Activated naive CD4-positive, alpha-beta T cell treated with anti-CD3 and anti-CD28 coated beads, Interleukin-2, amount 50 U/mL, for 72 hours (primary cell): ENCODE results near the gene AURKAIP1. TPM values are rescaled to one million over a fixed set of nuclear protein-coding genes. Genes with fewer than 3 reads are reported as not detected.
"Not testable (repeated sequence)": the region's sequence is repeated elsewhere in the genome, so short reads cannot be mapped to it uniquely, and the experiment has no call there.

ENCODE experiments used
- ATAC-seq, 2 donors: fragments of 150-1000 bp; cut with Tn5 transposase; 2 replicates each; pipeline ENCODE4 v1.10.0; 2021; ENCODE audit warnings: mild to moderate bottlenecking in 2 of 2, moderate library complexity in 2 of 2
- DNase-seq, 2 donors: peaks; one replicate each; pipeline ENCODE4 v3.0.0; 2021 to 2022; ENCODE audit warnings: low spot score in 2 of 2
- H3K27ac Mint-ChIP-seq, 2 donors: one replicate each; pipeline ENCODE4 v1.8.0; 2022; ENCODE audit warnings: mild to moderate bottlenecking in 2 of 2, mixed read lengths in 2 of 2
- H3K36me3 Mint-ChIP-seq, 2 donors: one replicate each; pipeline ENCODE4 v1.8.0; 2022; ENCODE audit warnings: mixed read lengths in 2 of 2
- H3K9me3 Mint-ChIP-seq, 2 donors: one replicate each; pipeline ENCODE4 v1.8.0; 2022; ENCODE audit warnings: mixed read lengths in 2 of 2
- total RNA-seq, 2 donors: library from RNA; stranded (reverse); gene quantifications; one replicate each; pipeline ENCODE4 v1.2.3, GENCODE V29; 2022

Gene AURKAIP1
- 100 to 1,000 TPM; 115 to 122 TPM for total RNA-seq

DNA sequence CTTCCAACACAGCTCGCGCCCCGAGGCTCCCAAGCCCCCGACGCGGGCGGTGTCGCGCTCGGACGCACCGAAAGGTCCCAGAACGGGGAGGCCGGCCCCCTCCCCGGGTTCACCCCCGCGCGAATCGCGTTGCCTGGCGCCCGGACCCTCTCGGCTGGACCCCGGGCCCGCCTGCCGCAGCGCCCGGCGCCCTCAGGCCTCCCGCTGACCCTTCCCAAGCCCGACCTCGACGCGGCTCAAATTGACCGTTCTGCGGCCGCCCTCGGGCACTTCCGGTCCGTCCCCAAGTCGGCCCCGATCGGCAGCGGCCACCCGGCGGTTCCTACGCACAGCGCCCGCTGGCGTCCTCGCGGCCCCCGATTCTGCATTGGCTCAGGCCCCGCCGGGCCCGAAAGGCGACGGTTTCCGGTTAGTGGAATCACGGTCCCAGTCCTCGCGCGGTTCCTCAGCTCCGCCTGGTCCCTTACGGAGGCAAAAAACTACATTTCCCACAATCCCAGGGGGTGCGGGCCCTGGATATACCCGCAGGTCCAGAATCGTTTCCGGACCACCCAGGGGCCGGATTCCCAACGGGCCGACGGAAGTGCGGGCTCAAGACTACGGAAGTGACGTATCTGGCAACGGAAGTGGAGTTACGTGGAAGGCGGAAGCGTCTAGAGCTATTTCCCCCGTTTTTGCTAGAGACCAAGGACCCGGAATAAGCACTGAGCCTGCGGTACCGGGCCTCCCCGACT, at the start of gene AURKAIP1:
TSS of gene AURKAIP1 (minus strand) at position 279 of the 734 bp plus-strand sequence. CDS start 451 bp downstream, outside the sequence.
- DNase-seq, result peak; percentile 95 to 96
- Mint-ChIP-seq H3K36me3 (peaks cover 0 to 12% of the 10 kb centered on the region in 2 donors), H3K27ac (peak within 1 kb of the TSS; percentile 92 to 95), H3K9me3 (no peaks in the 10 kb centered on the region)
- peak; percentile 80 to 94 for ATAC-seq

DNA sequence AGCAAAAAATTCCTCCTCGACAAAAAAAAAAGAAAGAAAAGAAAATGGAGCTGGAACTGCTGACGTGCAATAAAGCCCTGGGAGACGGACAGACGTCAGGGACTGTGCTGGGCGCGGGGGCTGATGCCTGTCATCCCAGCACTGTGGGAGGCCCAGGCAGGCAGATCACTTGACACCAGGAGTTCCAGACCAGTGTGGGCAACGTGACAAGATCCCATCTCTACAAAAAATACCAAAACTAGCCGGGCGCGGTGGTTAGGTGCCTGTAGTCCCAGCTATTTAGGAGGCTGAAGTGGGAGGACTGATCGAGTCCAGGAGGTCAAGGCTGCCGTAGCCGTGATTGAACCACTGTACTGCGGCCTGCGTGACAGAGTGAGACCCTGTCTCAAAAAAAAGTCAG, 49.7 kb upstream of the AURKAIP1 start:
- DNase-seq (no peak), ATAC-seq (no peak)
- Mint-ChIP-seq H3K27ac (no peak overlapping the region), H3K9me3 (no peaks in the 10 kb centered on the region), H3K36me3 (no peaks in the 10 kb centered on the region)

DNA sequence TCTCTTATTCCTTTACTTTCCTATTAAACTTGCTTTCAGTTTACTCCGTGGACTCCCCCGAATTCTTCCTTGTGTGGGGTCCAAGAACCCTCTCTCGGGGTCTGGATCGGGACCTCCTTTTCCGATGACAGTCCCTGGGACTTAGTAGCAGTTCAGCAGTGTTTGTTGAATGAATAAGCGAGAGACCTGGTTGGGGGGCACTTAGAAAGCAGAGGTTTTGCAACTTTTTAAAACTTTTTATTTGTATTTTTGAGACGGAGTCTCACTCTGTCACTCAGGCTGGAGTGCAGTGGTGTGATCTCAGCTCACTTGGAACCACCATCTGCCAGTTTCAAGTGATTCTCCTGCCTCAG, 48.2 kb upstream of the AURKAIP1 start:
- Mint-ChIP-seq H3K27ac (no peak overlapping the region), H3K36me3 (no peaks in the 10 kb centered on the region), H3K9me3 (no peaks in the 10 kb centered on the region)
- DNase-seq (no peak), ATAC-seq (no peak)

DNA sequence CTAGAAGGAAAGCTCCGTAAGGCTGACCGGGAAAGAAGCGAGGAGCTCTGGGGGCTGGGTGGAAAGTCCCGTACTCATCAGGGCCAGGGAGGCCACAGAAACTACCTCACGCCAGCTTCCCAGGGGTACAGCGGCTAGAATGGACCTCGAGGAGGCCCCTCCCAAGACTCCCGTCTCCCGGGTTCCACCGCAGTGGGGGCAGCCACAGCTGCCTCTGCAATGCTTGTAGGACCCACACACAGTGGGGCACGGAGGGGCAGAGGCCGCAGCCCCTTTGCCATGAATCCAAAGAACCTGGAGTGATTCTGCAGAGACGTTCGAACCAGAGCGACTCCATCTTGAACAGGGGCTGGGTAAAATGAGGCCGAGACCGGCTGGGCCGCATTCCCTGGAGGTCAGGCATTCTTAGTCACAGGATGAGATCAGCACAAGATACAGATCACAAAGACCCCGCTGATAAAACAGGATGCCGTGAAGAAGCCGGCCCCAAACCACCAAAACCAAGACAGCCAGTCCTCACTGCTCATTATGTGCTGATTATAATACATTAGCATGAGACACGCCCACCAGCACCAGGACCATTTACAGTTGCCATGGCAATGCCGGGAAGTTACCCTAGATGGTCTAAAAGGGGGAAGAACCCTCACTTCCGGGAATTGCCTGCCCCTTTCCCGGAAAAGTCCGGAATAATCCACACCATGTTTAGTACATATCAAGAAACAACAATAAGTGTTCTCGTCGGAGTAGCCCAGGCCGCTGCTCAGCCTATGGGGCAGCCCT, 47.6 kb upstream of the AURKAIP1 start:
- no peaks in the 10 kb centered on the region for H3K36me3 Mint-ChIP-seq

DNA sequence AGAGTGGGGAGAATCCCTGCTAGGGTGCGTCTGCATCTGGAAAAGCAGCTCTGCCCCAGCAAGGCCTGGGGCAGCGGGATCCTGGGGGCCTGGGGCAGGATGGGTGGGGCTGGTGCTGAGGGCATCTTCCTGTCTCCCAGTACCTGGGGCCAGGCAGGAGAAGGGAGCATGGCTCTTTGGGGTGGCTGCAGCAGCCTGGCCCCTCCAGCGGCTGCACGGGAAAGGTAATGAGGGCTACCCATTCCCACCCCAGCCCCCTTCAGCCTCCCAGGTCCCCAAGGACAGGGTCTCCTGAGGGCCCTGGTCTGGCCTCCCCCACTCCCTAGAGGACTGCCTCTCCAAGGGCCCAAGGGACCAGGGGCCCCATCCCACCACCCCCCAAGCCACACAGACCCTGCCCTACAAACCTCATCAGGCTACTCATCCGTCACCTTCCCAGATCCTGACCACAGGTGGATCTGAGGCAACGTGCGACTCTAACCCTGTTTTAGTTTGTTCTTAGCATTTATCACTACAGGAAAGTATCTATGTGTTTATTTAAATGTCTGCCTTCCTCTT, 47.0 kb upstream of the AURKAIP1 start:
- Mint-ChIP-seq H3K9me3 (no peaks in the 10 kb centered on the region), H3K36me3 (no peaks in the 10 kb centered on the region), H3K27ac (no peak overlapping the region)
- DNase-seq, result no peak
- ATAC-seq, result no peak

More for the DNA sequence above, 47.6 kb upstream of the AURKAIP1 start:
- Mint-ChIP-seq H3K27ac (no peak overlapping the region), H3K9me3 (no peaks in the 10 kb centered on the region)
- DNase-seq (no peak), ATAC-seq (peak in 1 of 2 donors; percentile 37)

DNA sequence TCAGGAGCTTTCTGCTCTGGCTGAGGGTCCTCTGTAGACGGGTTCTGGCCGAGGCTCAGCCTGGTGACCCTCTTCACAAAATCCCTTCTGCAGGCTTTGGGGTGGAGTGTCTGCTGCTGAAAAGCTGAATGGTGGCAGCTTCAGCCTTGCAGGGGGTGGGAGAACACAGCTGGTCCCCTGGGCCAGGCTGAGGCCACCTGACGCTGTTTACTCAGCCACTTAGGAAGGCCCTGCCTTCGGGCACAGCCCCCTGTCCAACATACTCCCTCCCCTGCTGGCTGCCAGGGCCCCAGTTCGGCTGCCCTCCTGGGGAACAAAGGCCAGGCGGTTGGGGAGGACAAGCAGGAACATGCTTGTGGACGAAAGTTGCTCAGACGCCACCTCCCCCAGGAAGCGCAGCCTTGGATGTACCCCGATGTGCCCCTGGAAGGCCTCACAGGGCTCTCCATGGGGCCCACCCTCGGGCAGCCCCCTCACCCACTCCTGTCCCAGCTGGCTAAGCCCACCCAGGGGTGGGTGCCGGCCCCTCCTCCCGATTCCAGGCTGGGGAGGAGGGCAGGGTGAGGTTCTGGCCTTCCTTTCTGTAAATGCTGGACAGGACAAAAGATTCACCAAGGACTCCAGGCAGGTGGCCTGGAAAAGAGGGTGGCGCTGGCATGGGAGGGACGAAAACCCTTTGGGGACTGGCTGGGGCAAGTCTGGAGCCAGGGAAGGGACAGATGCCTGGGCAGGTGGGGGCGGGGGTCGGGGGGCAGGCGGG, 46.3 kb upstream of the AURKAIP1 start, which contains the start of gene ANKRD65:
TSS of gene ANKRD65 (minus strand) at position 130 of the 760 bp plus-strand sequence. CDS start 271 bp downstream, outside the sequence.
- ATAC-seq (no peak), DNase-seq (no peak)
- no peaks in the 10 kb centered on the region for H3K9me3 Mint-ChIP-seq
- H3K27ac Mint-ChIP-seq, result no peak within 1 kb of the TSS
- no peaks in the 10 kb centered on the region for H3K36me3 Mint-ChIP-seq

DNA sequence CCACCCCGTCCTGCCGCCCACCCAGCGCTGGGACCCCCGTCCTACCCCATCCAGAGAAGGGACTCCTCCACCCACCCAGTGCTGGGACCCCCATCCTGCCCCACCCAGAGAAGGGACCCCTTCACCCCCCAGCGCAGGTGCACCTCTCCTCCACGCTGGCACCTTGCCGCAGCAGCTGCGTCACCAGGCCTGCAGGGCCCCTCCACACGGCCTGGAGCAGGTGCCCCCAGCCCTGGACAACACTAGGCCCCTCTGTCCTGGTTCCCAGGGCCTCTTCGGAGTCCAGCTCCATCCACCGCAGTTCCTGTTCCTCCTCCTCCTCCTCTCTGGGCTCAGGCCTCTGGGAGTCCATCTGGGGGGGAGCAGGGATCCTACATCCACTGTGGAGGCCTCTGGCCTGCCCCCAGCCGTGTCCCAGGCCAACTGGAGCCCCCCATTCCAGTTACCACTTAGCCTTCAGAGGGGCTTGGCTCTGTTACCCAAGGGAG, 45.7 kb upstream of the AURKAIP1 start:
- no peaks in the 10 kb centered on the region for H3K9me3 Mint-ChIP-seq
- ATAC-seq, result no peak
- no peak overlapping the region for H3K27ac Mint-ChIP-seq

DNA sequence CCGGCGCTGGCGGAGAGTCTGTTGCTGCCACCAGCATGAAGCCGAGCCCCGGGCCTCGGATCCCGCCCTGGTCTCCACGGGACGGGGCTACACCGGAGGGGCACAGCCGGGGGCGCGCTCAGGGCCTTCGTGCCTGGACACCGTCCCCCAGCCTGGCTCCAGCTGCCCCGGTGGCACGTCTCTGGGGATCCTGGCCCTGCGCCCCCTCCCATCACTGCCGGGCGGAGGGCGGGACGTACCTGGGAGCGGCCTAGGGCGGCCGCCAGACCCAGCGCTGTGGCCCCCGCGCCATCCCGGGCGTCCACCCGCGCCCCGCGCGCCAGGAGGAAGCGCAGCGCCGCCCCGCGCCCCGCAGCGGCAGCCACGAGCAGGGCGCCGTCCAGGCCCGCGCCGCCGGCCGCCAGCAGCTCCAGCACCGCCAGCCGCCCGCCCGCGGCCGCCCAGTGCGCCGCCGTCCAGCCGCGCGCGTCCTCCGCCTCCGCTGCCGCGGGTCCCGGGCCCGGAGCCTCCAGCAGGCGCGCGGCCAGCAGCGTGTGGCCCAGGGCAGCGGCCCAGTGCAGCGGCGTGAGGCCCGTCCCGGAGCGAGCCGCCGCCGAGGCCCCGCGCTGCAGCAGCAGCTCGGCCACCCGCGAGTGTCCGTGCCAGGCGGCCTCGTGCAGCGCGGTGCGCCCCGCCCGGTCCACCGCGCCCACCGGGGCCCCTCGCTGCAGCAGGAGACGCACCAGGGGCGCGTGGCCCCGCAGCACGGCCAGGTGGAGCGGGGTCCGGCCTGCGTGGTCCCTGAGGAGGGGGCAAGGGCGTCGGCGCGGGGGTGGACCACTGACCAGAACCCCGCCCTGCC, 45.0 kb upstream of the AURKAIP1 start:
- DNase-seq, result no peak
- H3K36me3 Mint-ChIP-seq, result no peaks in the 10 kb centered on the region
- peak; percentile 50 to 57 for ATAC-seq

More for the DNA sequence above, 45.7 kb upstream of the AURKAIP1 start:
- no peak for DNase-seq
- no peaks in the 10 kb centered on the region for H3K36me3 Mint-ChIP-seq

DNA sequence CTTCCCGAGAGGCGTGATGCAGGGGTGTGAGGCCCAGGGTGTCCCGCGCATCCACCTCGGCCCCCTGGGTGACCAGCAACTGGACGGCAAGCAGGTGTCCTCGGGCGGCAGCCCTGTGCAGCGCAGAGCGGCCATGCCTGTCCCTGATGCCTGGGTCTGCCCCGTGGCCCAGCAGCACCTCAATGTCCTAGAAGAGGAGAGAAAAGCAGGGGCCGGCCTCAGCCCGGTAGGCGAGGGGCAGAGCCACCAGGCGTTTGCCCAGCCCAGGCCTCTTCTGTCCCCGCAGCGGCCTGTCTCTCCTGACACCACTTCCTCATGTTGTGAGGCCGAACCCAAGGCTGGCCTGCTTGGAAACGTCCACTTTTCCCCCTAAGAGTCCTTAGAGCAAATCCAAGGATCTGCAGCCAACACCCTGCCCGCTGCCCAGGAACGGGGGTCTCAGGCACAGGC, 44.4 kb upstream of the AURKAIP1 start:
- H3K9me3 Mint-ChIP-seq, result no peaks in the 10 kb centered on the region
- DNase-seq, result no peak
- H3K36me3 Mint-ChIP-seq, result no peaks in the 10 kb centered on the region
- no peak overlapping the region for H3K27ac Mint-ChIP-seq
- ATAC-seq, result no peak

More for the DNA sequence above, 45.0 kb upstream of the AURKAIP1 start:
- Mint-ChIP-seq H3K27ac (no peak overlapping the region), H3K9me3 (no peaks in the 10 kb centered on the region)

DNA sequence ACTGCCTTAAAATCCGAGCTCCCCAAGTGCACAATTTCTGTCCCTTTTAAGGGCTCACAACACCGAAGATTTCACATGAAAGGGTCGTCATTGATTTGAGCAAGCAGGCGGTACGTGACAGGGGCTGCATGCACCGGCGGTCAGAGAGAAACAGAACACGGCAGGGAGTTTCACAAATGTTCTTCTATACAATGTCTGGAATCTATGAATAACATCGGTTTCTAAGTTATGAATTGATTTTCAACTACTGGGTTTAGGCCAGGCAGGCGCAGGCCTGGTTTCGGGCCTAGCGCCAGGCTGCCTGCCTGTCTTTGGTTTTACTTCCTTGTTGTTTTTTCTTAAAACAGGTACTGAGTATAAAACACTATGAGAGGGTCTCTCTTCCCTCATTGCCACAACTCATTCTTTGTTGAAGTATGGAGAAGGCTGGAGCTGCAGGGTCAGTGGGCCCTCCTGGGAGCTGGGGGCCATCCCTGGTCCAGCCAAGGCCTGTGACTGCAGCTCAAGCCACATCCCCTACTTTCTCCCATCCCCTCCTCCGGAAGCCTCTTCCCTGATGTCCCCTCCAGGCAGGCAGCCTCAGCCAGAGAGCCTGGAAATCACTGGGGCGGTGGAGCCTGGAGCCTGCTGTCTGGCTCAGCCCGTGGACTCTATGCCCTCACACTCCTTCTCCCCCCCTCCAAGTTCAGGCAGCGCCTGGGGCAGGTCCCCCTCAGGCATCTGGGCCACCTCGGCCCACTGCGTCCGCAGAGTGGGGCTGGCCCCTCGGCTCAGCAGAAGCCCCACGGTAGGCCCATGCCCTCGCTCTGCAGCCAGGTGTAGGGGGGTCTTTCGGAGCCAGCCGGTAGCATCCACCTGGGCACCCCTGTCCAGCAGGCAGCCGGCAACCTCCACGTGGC, 43.7 kb upstream of the AURKAIP1 start:
- peak overlapping the region in 1 of 2 donors; percentile 62 for H3K27ac Mint-ChIP-seq
- H3K36me3 Mint-ChIP-seq, result no peaks in the 10 kb centered on the region
- H3K9me3 Mint-ChIP-seq, result no peaks in the 10 kb centered on the region
- no peak for DNase-seq
- ATAC-seq, result no peak

DNA sequence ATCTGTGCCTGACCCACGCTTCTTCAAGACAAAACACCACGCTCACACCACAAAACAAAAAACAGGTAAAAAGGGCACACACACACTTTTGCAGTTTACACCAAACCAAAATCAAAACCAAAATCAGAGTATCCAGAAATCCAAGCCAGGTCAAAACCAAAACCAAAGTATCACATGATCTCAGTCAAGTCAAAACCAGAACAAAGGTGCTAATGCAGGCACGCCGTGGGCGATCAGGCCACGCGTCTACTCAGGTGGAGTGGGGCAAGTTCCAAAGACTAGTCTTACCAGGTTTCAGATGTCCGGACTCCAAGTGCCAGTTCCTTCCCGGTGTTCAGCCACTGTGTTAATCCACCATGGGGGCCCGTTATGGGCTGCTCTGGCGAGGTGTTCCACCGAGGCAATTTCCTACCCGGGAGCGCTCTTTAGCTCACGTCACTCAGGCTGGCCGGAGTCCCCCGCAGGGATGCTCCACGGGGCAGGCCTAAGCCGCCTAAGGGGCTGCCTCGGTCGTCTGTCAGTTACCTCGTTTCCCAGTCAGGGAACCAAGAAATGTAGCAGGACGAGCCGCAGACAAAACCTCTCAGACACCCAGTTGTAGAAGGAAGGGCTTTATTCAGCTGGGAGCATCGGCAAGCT, 42.9 kb upstream of the AURKAIP1 start:
- ATAC-seq, result peak in 1 of 2 donors; percentile 58
- peak overlapping the region in 1 of 2 donors; percentile 62 for H3K27ac Mint-ChIP-seq
- H3K36me3 Mint-ChIP-seq, DNase-seq, H3K9me3 Mint-ChIP-seq: not testable (repeated sequence)

DNA sequence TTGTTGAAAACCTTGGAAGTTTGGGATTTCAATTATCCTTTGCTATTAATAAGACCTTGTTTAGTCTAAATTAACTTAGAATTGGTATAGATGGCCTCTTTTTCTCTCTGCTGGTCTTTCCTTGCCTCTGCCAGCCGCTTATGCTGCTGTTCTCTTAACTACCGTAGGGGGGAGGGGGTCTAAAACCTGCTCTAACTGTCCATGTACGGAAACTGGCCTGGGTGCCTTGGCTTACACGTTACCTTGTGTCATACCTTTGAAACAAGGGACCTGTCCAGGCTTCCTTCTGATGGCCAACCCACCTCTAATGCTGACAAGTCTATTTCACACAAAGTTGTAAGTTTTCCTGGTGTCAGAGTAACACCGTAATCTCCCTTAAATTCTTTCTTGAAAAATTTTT, 42.4 kb upstream of the AURKAIP1 start:
- ATAC-seq, H3K36me3 Mint-ChIP-seq, DNase-seq, H3K9me3 Mint-ChIP-seq: not testable (repeated sequence)
- peak overlapping the region in 1 of 2 donors; percentile 78 for H3K27ac Mint-ChIP-seq

DNA sequence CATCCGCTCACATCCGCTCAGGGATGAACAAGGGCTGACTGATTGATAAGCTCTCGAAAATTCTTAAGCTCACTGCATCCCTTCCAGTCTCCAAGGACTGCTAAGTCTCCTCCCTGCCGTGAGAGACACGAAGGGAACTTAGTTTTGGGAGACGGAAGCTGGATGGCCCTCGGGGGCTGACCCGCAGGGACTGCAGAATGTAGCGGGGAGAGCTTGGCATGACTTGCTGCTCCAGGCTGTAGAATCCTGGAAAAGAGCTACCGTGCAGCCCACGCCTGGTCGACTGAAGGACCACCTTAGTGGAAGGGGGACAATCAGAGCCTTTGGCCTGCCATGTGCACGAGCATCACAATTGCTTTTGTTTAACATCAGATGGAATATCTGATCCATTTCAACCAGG, 40.7 kb upstream of the AURKAIP1 start:
- Mint-ChIP-seq H3K36me3 (no peaks in the 10 kb centered on the region), H3K27ac (no peak overlapping the region), H3K9me3 (no peaks in the 10 kb centered on the region)
- no peak for ATAC-seq
- no peak for DNase-seq

DNA sequence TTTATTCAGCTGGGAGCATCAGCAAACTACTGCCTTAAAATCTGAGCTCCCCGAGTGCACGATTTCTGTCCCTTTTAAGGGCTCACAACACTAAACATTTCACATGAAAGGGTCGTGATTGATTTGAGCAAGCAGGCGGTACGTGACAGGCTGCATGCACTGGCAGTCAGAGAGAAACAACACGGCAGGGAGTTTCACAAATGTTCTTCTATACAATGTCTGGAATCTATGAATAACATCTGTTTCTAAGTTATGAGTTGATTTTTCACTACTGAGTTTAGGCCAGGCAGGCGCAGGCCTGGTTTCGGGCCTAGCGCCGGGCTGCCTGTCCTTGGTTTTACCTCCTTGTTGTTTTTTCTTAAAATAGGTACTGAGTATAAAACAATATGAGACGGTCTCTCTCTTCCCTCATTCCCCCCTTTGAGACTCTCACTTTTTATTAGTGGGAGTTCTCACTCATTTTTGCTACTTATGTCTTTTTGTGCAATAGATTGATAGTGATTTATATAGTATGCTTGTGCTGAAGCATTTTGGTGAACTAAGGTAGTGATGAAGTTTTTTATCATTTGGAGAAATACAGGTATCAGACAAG, 37.4 kb upstream of the AURKAIP1 start:
- not testable (repeated sequence) for H3K27ac Mint-ChIP-seq, DNase-seq, H3K9me3 Mint-ChIP-seq, H3K36me3 Mint-ChIP-seq
- ATAC-seq, result peak in 1 of 2 donors; percentile 55
